ENCODE data around the gene CDH26.

Gene CDH26

GRCh38 chr20:60046011-60046413 is 87.8 kb downstream of the CDH26 start:
- no peaks in the 10 kb centered on the region for H3K79me2 ChIP-seq (ENCODE audit: control insufficient read depth, insufficient read depth, low read length, unreplicated experiment)
- H3K27me3 ChIP-seq (ENCODE audit: insufficient read depth, low read length): no peaks in the 10 kb centered on the region
- no peak overlapping the region for H3K27ac ChIP-seq (ENCODE audit: low read depth, low read length)
- no peak overlapping the region for H3K4me3 ChIP-seq (ENCODE audit: low read depth, low read length)
- H3K4me1 ChIP-seq (ENCODE audit: control insufficient read depth, insufficient read depth, low read length, unreplicated experiment): peaks cover 5% of the 10 kb centered on the region
- H3K36me3 ChIP-seq (ENCODE audit: insufficient read depth, low read length): no peaks in the 10 kb centered on the region
- no peak overlapping the region for H2AFZ ChIP-seq (ENCODE audit: low read length, unreplicated experiment)

GRCh38 chr20:60046436-60046835 is 88.2 kb downstream of the CDH26 start:
- Histone ChIP-seq H2AFZ (ENCODE audit: low read length, unreplicated experiment) (no peak overlapping the region), H3K36me3 (ENCODE audit: insufficient read depth, low read length) (no peaks in the 10 kb centered on the region), H3K4me1 (ENCODE audit: control insufficient read depth, insufficient read depth, low read length, unreplicated experiment) (peaks cover 5% of the 10 kb centered on the region), H3K27me3 (ENCODE audit: insufficient read depth, low read length) (0 out of 2 replicates have a peak, but pooled peaks cover under 1% of the 10 kb centered on the region), H3K27ac (ENCODE audit: low read depth, low read length) (no peak overlapping the region), H3K79me2 (ENCODE audit: control insufficient read depth, insufficient read depth, low read length, unreplicated experiment) (no peaks in the 10 kb centered on the region), H3K4me3 (ENCODE audit: low read depth, low read length) (no peak overlapping the region)

DNA sequence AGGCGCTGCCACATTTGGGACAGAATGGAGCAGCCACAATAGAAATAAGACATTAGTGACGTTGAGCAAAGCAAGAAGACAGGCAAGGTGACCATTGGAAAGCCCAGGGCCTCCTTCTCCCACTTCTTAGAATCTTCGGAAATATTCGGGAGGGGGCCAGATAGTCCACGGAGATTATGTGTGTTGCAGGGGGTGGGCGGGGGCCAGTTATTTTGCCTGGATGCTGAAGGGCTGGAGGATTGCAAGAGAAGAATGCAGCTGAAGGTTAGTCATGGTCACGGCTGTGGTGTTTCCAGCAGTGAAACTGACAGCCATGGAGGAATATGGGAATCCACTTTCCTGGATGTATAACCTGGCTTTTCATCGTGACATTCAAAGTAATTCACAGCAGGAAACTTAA is 88.6 kb downstream of the CDH26 start:
- Histone ChIP-seq H3K4me1 (ENCODE audit: control insufficient read depth, insufficient read depth, low read length, unreplicated experiment) (peaks cover 5% of the 10 kb centered on the region), H3K27me3 (ENCODE audit: insufficient read depth, low read length) (peaks cover 4% of the 10 kb centered on the region; the same call in 1 of the 2 replicates), H3K4me3 (ENCODE audit: low read depth, low read length) (no peak overlapping the region), H3K27ac (ENCODE audit: low read depth, low read length) (no peak overlapping the region), H2AFZ (ENCODE audit: low read length, unreplicated experiment) (no peak overlapping the region), H3K36me3 (ENCODE audit: insufficient read depth, low read length) (no peaks in the 10 kb centered on the region), H3K79me2 (ENCODE audit: control insufficient read depth, insufficient read depth, low read length, unreplicated experiment) (no peaks in the 10 kb centered on the region)

GRCh38 chr20:60048634-60049521 is 90.7 kb downstream of the CDH26 start:
- peaks cover 5% of the 10 kb centered on the region for H3K4me1 ChIP-seq (ENCODE audit: control insufficient read depth, insufficient read depth, low read length, unreplicated experiment)
- no peak overlapping the region for H3K4me3 ChIP-seq (ENCODE audit: low read depth, low read length)
- peaks cover 17% of the 10 kb centered on the region for H3K27me3 ChIP-seq (ENCODE audit: insufficient read depth, low read length)
- no peaks in the 10 kb centered on the region for H3K36me3 ChIP-seq (ENCODE audit: insufficient read depth, low read length)
- H3K27ac ChIP-seq (ENCODE audit: low read depth, low read length): no peak overlapping the region
- H2AFZ ChIP-seq (ENCODE audit: low read length, unreplicated experiment): no peak overlapping the region
- no peaks in the 10 kb centered on the region for H3K79me2 ChIP-seq (ENCODE audit: control insufficient read depth, insufficient read depth, low read length, unreplicated experiment)

DNA sequence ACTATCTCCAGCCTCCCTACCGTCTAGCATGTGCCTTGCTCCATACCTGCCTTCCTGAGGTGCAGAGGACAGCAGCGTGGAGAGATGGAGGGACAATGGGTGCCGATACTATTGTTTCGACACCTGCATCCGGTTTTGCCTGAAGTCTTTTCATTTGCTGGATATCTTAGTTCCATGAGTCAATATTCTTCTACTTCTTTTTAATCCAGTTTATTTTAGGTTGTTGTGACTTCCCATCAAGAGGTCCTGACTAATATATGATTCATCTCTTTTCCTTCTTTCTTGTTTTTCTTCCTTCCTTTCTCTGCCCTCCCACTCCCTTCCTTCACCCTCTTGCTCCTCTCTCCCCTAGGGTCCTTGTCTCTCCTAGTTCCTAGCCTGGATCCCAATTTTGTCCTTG is 91.4 kb downstream of the CDH26 start:
- H3K27ac ChIP-seq (ENCODE audit: low read depth, low read length): no peak overlapping the region
- H3K4me3 ChIP-seq (ENCODE audit: low read depth, low read length): no peak overlapping the region
- no peak overlapping the region for H2AFZ ChIP-seq (ENCODE audit: low read length, unreplicated experiment)
- H3K36me3 ChIP-seq (ENCODE audit: insufficient read depth, low read length): no peaks in the 10 kb centered on the region
- peaks cover 17% of the 10 kb centered on the region for H3K27me3 ChIP-seq (ENCODE audit: insufficient read depth, low read length)
- H3K79me2 ChIP-seq (ENCODE audit: control insufficient read depth, insufficient read depth, low read length, unreplicated experiment): no peaks in the 10 kb centered on the region
- peaks cover 5% of the 10 kb centered on the region for H3K4me1 ChIP-seq (ENCODE audit: control insufficient read depth, insufficient read depth, low read length, unreplicated experiment)

DNA sequence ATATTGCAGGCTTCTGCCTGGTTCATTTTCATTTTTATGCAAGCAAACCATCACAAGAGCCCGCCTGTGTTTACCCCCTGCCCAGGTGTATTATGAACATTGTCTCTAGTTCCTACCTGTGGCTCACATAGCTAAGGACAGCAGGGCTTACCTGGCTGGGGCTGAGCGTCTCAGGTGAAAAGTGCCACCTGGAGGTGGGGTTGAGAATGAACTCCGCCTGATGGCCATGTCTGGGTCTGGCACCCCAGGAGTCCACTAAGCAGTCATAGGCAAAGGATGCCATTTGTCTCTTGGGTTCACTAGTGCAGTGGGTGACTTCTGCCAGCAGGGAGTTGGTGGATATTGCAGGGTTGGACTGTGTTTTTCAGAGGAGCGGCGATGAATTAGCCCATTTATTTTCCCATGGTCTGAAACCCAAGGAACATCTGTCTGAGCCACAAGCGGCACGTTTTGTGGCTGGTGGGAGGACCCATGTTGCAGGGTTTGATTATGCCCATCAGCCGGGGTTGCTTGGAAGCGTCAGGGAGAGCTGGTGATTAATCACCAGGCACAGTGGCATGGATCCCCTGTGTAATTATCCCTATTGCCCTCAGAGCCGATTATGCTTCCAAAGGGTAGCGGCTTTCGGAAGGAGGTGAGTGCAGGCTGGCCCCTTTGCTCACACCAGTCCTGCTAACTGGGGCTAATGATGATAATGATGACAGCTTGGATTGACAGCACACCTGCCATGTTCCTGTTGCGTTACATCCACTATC is 92.1 kb downstream of the CDH26 start:
- Histone ChIP-seq H3K36me3 (ENCODE audit: insufficient read depth, low read length) (no peaks in the 10 kb centered on the region), H3K27me3 (ENCODE audit: insufficient read depth, low read length) (peaks cover 17% of the 10 kb centered on the region), H3K27ac (ENCODE audit: low read depth, low read length) (no peak overlapping the region)

GRCh38 chr20:60051911-60052310 is 93.7 kb downstream of the CDH26 start:
- Histone ChIP-seq H3K36me3 (ENCODE audit: insufficient read depth, low read length) (no peaks in the 10 kb centered on the region), H3K27me3 (ENCODE audit: insufficient read depth, low read length) (peaks cover 17% of the 10 kb centered on the region), H3K27ac (ENCODE audit: low read depth, low read length) (no peak overlapping the region), H2AFZ (ENCODE audit: low read length, unreplicated experiment) (no peak overlapping the region), H3K79me2 (ENCODE audit: control insufficient read depth, insufficient read depth, low read length, unreplicated experiment) (no peaks in the 10 kb centered on the region), H3K4me1 (ENCODE audit: control insufficient read depth, insufficient read depth, low read length, unreplicated experiment) (peaks cover 5% of the 10 kb centered on the region), H3K4me3 (ENCODE audit: low read depth, low read length) (no peak overlapping the region)

More for the DNA sequence above, 92.1 kb downstream of the CDH26 start:
- Histone ChIP-seq H3K79me2 (ENCODE audit: control insufficient read depth, insufficient read depth, low read length, unreplicated experiment) (no peaks in the 10 kb centered on the region), H3K4me1 (ENCODE audit: control insufficient read depth, insufficient read depth, low read length, unreplicated experiment) (peaks cover 5% of the 10 kb centered on the region), H3K4me3 (ENCODE audit: low read depth, low read length) (no peak overlapping the region), H2AFZ (ENCODE audit: low read length, unreplicated experiment) (no peak overlapping the region)

DNA sequence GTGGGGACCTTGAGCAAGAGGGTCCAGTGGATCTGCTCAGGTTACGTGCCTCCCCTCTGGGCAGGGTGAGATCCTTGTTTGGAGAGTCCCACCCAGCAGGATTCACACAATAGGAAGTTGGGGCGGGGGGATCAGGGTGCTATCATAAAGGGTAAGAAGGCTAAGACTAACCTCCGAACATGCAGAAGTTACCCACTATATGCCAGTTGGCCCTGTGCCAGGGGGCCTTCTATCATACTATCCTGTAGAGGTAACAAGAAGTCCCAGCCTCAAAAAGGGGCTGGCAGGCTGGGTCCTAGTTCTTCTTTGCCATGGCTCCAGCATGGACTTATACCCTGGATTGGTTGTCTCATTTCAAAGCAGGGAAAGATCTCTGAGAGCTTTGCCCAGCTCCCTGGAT is 94.1 kb downstream of the CDH26 start:
- H3K36me3 ChIP-seq (ENCODE audit: insufficient read depth, low read length): no peaks in the 10 kb centered on the region
- peaks cover 5% of the 10 kb centered on the region for H3K4me1 ChIP-seq (ENCODE audit: control insufficient read depth, insufficient read depth, low read length, unreplicated experiment)
- no peak overlapping the region for H3K4me3 ChIP-seq (ENCODE audit: low read depth, low read length)
- H3K79me2 ChIP-seq (ENCODE audit: control insufficient read depth, insufficient read depth, low read length, unreplicated experiment): no peaks in the 10 kb centered on the region
- H3K27me3 ChIP-seq (ENCODE audit: insufficient read depth, low read length): peaks cover 17% of the 10 kb centered on the region
- H2AFZ ChIP-seq (ENCODE audit: low read length, unreplicated experiment): no peak overlapping the region
- H3K27ac ChIP-seq (ENCODE audit: low read depth, low read length): no peak overlapping the region

GRCh38 chr20:60053125-60053817 is 95.0 kb downstream of the CDH26 start:
- Histone ChIP-seq H3K27me3 (ENCODE audit: insufficient read depth, low read length) (peaks cover 17% of the 10 kb centered on the region), H3K79me2 (ENCODE audit: control insufficient read depth, insufficient read depth, low read length, unreplicated experiment) (no peaks in the 10 kb centered on the region), H2AFZ (ENCODE audit: low read length, unreplicated experiment) (no peak overlapping the region), H3K4me1 (ENCODE audit: control insufficient read depth, insufficient read depth, low read length, unreplicated experiment) (peaks cover 5% of the 10 kb centered on the region), H3K36me3 (ENCODE audit: insufficient read depth, low read length) (no peaks in the 10 kb centered on the region), H3K4me3 (ENCODE audit: low read depth, low read length) (no peak overlapping the region), H3K27ac (ENCODE audit: low read depth, low read length) (no peak overlapping the region)

- Histone ChIP-seq H3K27me3 (ENCODE audit: insufficient read depth, low read length) (peaks cover 17% of the 10 kb centered on the region), H3K79me2 (ENCODE audit: control insufficient read depth, insufficient read depth, low read length, unreplicated experiment) (no peaks in the 10 kb centered on the region), H3K4me3 (ENCODE audit: low read depth, low read length) (no peak overlapping the region), H2AFZ (ENCODE audit: low read length, unreplicated experiment) (no peak overlapping the region), H3K27ac (ENCODE audit: low read depth, low read length) (no peak overlapping the region), H3K36me3 (ENCODE audit: insufficient read depth, low read length) (no peaks in the 10 kb centered on the region), H3K4me1 (ENCODE audit: control insufficient read depth, insufficient read depth, low read length, unreplicated experiment) (peaks cover 5% of the 10 kb centered on the region)
Measured at GRCh38 chr20:60053818-60054190, 95.6 kb downstream of the CDH26 start.
